Effector memory CD8-positive, alpha-beta T cell (primary cell): Measurements from ENCODE around the gene GABRG1.

Experiments
- ATAC-seq: fragments of 150-1000 bp; cut with Tn5 transposase; replicated peaks from 2 replicates; pipeline ENCODE4 v1.10.0; 2021; ENCODE audit warnings: mild to moderate bottlenecking, moderate library complexity
- DNase-seq, 3 experiments: peaks; one replicate each; pipeline ENCODE4 v3.0.0; 2021
- H3K27ac Mint-ChIP-seq, 2 donors: one replicate each; pipeline ENCODE4 v1.8.0; 2022; ENCODE audit warnings: mild to moderate bottlenecking in 2 of 2, mixed read lengths in 2 of 2, moderate library complexity in 2 of 2
- H3K27me3 Mint-ChIP-seq, 2 donors: one replicate each; pipeline ENCODE4 v1.8.0; 2022; ENCODE audit warnings: mixed read lengths in 2 of 2
- H3K36me3 Mint-ChIP-seq: one replicate; pipeline ENCODE4 v1.8.0; 2022; ENCODE audit warnings: mild to moderate bottlenecking, moderate library complexity, mixed read lengths; ENCODE audit not compliant: insufficient read depth
- H3K4me1 Mint-ChIP-seq, 2 donors: one replicate each; pipeline ENCODE4 v1.8.0; 2022; ENCODE audit warnings: low read depth in 2 of 2, mixed read lengths in 2 of 2
- H3K4me3 Mint-ChIP-seq, 2 donors: one replicate each; pipeline ENCODE4 v1.8.0; 2022; ENCODE audit warnings: mild to moderate bottlenecking in 2 of 2, mixed read lengths in 2 of 2, moderate library complexity in 2 of 2
- H3K9me3 Mint-ChIP-seq, 2 donors: one replicate each; pipeline ENCODE4 v1.8.0; 2022; ENCODE audit warnings: mixed read lengths in 2 of 2
- total RNA-seq, 9 experiments: gene quantifications; one replicate each; lab custom pipeline; 2026; lab: John Stamatoyannopoulos, UW

GABRG1 gene
- 0 to 0.07 (median 0) reads per million in 9 experiments for total RNA-seq

DNA sequence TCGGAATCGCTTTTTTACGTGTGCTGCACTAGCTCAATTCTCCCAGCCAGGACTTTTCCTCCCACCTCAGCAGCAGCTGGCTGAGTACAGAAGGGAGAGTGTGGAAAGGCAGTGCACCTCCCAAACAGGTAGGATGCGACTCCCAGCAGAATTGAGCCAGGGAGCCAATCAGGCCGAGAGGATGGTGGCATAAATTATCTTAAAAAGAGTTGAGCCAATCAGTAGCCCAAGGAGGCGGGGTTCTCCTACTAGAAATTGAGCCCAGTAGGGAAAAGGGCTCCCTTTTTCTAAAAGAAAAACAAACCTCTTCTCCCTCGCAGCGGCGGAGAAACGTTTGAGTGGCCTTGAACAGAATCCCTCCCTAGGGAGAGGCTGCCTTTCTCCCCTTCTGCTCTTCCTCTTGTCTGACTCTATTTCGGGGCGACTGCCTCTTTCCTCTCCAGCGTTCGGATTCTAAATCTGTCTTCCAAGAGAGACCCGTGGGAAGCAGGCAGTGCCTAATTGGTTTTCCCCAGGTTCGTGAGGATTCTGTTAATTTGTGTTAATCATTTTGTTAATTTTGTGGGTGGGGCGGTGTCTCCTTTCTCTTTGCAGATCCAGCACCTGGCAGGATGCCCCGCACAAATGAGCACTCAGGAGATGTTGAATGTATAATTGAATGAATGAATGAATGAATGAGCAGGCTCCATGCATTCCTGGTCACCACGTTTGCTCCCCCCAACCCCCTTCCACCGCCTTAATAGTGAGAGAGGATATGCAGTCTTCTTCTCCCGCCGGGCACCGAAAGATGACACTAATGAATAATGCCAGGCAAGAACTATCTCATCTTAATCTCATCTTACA lies at the start of gene GABRG1:
TSS of gene GABRG1 (minus strand) at position 142 of the 843 bp plus-strand sequence. CDS start at position 1, 141 bp downstream.
- Mint-ChIP-seq H3K27ac (no peak within 1 kb of the TSS), H3K4me3 (no peak within 1 kb of the TSS), H3K4me1 (no peaks in the 10 kb centered on the region), H3K36me3 (no peaks in the 10 kb centered on the region), H3K9me3 (peaks cover 6 to 16% of the 10 kb centered on the region in 2 donors), H3K27me3 (no peaks in the 10 kb centered on the region)
- ATAC-seq (no peak), DNase-seq (no peak)

DNA sequence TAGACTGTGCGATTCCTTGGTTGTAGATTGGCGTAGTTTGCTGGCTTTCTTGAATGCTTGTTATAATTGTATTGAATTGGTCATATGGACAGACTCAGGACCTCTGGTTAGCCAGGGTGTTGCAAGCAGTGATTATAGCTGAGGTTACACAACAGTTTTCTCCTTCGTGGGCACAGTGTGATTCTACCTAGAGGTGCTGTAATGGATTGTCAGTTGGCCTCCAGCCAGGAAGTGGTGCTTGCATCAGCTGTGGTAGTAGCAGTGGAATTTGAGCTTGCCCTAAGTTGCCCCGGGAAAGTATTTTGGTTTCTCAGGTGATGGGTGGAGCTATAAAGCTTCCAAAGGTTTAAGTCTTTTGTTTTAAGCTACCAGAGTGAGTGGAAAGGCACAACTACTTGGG lies 23.1 kb upstream of the GABRG1 start:
- no peaks in the 10 kb centered on the region for H3K27me3 Mint-ChIP-seq
- DNase-seq (no peak), ATAC-seq (no peak)
- H3K27ac Mint-ChIP-seq: no peak overlapping the region
- no peaks in the 10 kb centered on the region for H3K36me3 Mint-ChIP-seq
- no peaks in the 10 kb centered on the region for H3K4me1 Mint-ChIP-seq
- H3K4me3 Mint-ChIP-seq: no peak overlapping the region
- H3K9me3 Mint-ChIP-seq: peaks cover 9 to 19% of the 10 kb centered on the region in 2 donors

DNA sequence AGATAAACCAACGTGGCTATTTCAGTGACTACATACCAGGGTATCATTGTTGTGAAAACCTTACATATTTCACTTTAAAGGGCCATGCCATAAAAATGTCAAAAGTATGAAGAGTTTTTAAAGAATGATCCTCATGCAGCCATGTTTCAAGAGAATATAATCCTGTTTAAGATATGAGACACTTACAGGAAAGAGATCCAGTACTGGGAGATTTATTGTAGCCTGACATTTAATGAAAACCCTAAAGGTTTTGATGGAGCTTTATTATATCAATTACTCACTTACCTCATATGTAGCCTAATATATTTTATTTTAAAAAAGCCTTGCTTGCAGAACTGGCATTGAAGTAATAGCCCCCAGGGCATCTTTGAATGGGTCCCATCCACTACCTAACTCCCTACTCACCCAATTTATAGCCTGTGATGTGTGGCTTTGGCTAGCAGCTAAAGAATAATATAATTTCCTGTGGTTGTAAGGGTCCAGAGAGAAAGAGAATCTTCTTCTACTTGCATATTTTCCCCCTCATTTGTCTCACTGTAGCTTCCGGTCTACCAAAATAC lies 7.7 kb upstream of the GABRG1 start:
- Mint-ChIP-seq H3K9me3 (peaks cover 6 to 10% of the 10 kb centered on the region in 2 donors), H3K36me3 (no peaks in the 10 kb centered on the region), H3K27ac (no peak overlapping the region), H3K27me3 (no peaks in the 10 kb centered on the region), H3K4me3 (no peak overlapping the region), H3K4me1 (no peaks in the 10 kb centered on the region)
- no peak for ATAC-seq
- no peak for DNase-seq

DNA sequence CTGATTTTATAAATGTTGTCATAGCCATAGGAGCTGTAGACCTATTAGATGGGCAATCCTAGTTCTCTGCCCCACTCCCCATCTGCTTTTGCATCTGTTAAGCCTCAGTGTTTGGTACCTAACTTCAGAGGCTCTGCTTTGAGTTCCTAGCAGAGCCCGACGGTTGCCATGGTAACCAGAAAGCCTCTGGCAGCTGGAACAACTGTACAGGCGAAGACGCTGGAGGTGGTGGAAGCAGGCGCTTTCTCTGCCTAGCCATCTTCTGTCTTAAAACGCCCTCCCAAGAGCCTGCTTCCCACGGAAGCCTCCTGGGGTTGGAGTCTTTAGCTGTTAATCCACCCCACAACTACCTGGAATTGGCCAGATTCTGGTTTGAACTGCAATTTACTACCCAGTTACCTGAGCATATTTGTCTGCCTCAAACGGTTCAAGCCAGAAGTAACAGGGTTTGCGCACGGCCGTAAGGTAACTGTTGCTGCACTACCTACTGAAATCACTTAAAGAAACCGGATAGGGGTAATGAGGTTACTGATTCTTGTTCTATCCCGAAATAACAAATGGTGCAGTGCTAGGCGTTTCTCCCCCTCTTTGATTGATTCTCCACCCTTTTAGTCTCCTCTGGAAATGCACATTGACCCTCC lies 1.0 kb upstream of the GABRG1 start:
- ATAC-seq: no peak
- Mint-ChIP-seq H3K36me3 (no peaks in the 10 kb centered on the region), H3K4me1 (no peaks in the 10 kb centered on the region), H3K4me3 (no peak overlapping the region), H3K27me3 (no peaks in the 10 kb centered on the region), H3K9me3 (peaks cover 6 to 17% of the 10 kb centered on the region in 2 donors), H3K27ac (no peak overlapping the region)
- no peak for DNase-seq

DNA sequence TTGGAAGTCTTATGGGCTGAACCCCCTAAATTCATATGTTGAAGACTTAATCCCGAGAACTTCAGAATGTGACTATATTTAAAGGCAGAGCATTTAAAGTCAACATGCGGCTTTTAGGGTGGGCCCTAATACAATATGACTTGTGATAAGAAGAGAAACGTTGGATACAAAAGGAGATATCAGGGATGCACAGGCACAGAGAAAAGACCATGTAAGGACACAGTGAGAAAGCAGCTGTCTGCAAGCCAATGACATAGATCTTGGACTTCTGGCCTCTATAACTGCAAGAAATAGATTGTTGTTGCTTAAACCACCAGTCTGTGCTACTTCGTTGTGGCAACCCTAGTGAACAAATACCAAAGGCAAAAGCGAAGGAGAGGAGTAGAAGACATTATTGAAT lies 42.2 kb downstream of the GABRG1 start:
- Mint-ChIP-seq H3K9me3 (peaks cover 8 to 16% of the 10 kb centered on the region in 2 donors), H3K27ac (no peak overlapping the region), H3K27me3 (no peaks in the 10 kb centered on the region), H3K36me3 (no peaks in the 10 kb centered on the region), H3K4me1 (no peaks in the 10 kb centered on the region), H3K4me3 (no peak overlapping the region)
- no peak for ATAC-seq
- no peak for DNase-seq

DNA sequence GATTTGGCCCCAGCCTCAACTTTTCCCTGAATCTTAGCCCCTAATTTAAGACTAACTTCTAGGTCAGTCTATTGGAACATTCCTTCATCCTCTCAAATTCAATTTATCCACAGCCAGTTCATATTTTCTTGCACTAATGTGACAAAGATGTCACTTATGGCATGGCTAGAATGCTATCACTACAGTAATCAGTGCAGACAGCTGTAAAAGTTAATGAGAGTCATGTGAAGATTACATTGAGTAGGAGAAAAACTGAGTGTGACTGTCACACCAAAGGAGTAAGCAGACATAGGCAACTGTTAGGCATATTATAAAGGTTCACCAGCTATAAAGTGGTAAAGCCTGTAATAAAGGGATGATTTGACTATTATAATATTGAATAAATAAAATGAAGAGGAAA lies 42.6 kb downstream of the GABRG1 start:
- ATAC-seq: no peak
- no peaks in the 10 kb centered on the region for H3K27me3 Mint-ChIP-seq
- H3K27ac Mint-ChIP-seq: no peak overlapping the region
- no peaks in the 10 kb centered on the region for H3K4me1 Mint-ChIP-seq
- H3K36me3 Mint-ChIP-seq: no peaks in the 10 kb centered on the region
- no peak overlapping the region for H3K4me3 Mint-ChIP-seq
- peaks cover 8 to 16% of the 10 kb centered on the region in 2 donors for H3K9me3 Mint-ChIP-seq
- DNase-seq: no peak

DNA sequence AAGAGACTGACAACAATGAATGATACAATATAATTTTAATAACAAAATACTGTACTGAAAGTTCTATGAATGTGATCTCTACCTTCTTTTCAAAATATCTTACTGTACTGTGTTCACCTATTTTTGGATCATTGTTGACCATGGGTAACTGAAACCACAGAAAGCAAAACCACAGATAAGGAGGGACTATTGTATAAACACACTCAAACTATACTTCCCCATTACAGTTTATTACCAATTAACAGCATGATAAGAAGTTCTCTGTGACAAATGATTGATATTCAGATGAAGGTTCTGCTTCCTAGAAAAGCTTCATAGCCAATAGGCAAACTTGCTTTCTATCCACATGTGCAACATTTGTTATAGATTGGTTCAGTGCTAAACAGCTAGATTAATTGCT lies 50.1 kb downstream of the GABRG1 start:
- H3K27me3 Mint-ChIP-seq: no peaks in the 10 kb centered on the region
- H3K9me3 Mint-ChIP-seq: peaks cover 2 to 7% of the 10 kb centered on the region in 2 donors
- H3K4me1 Mint-ChIP-seq: no peaks in the 10 kb centered on the region
- no peaks in the 10 kb centered on the region for H3K36me3 Mint-ChIP-seq
- no peak overlapping the region for H3K27ac Mint-ChIP-seq
- H3K4me3 Mint-ChIP-seq: no peak overlapping the region
- no peak for DNase-seq
- no peak for ATAC-seq

DNA sequence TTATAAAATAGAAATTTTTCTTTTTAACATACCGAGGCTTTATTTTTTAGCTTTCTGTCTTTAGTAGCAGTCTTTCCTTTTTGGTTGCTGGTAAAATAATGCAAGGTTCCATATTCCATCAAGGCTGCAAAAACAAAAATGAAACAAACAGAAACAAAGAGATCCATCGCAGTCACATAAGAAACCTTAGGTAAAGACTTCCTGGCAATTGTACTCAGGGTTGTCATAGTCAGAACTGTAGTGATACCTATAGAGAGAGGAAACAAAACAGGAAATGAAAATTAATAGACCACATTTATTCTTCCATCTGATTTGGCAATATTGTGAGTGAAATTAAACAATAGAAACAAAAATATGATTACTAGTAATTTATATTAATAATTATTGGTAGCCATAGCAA lies 72.5 kb downstream of the GABRG1 start:
- ATAC-seq (no peak), DNase-seq (no peak)
- Mint-ChIP-seq H3K27me3 (no peaks in the 10 kb centered on the region), H3K36me3 (peaks cover 4% of the 10 kb centered on the region), H3K4me1 (no peaks in the 10 kb centered on the region), H3K9me3 (peaks cover under 1 to 15% of the 10 kb centered on the region in 2 donors), H3K4me3 (no peak overlapping the region), H3K27ac (no peak overlapping the region)

DNA sequence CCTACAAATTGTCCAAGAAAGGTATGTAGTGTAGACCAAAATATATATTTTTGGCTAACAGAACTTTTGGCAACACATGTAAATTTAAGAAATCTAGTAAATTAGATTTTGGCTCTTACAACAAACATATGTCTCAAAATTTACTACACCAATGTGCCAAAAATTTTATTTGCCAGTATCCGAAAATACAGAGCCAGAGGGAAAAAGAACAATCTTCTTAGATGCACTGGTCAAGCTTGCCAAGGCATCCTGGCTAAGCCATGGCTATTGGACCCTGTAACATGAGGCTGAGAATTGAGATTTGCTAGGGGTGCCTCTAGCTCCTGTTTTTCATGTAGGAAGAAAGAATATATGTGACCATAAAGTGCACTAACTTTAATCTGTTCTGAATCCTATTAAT lies 91.8 kb downstream of the GABRG1 start:
- H3K27ac Mint-ChIP-seq: no peak overlapping the region
- no peaks in the 10 kb centered on the region for H3K36me3 Mint-ChIP-seq
- DNase-seq: no peak
- no peak for ATAC-seq
- H3K4me1 Mint-ChIP-seq: no peaks in the 10 kb centered on the region
- H3K9me3 Mint-ChIP-seq: peaks cover 21% of the 10 kb centered on the region in 2 donors
- no peak overlapping the region for H3K4me3 Mint-ChIP-seq
- no peaks in the 10 kb centered on the region for H3K27me3 Mint-ChIP-seq

DNA sequence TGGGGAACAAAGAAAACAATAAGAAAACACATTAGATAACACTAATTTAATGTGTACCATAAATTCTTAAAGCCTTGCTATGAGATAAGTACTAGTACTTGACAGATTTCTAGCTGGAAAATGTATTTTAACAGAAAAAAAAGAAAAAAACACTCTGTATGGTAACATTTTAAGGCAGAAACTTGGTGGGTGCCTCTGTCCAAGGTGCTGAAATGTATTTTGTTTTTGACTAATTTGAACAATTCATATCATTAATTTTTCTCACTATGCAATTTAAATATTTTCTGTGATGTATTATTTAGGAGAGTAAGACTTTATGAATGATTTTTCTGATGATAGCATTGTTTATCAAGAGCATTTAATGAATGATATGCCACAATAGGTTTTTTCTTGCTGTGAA lies 107.5 kb downstream of the GABRG1 start:
- Mint-ChIP-seq H3K36me3 (no peaks in the 10 kb centered on the region), H3K9me3 (peaks cover 4 to 19% of the 10 kb centered on the region in 2 donors), H3K4me1 (no peaks in the 10 kb centered on the region), H3K27me3 (no peaks in the 10 kb centered on the region), H3K27ac (no peak overlapping the region), H3K4me3 (no peak overlapping the region)
- ATAC-seq (no peak), DNase-seq (no peak)

DNA sequence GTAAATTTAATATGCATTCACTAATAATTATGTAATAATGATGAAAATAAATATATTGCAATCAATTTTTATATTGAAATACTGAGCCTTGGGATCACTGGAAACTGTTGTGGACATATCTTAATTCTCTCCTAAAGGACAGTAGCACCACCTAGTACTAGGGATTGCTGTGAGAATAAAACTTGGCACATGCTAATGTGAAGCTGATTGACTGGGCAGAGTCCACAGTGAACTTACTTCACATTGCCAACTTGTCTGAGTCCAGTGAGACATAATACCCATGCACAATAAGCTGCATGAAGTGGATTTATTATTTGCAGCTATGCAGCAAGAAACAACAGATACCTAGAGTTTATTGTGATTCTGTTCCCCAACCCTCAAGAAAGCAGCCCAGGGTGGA lies 131.1 kb downstream of the GABRG1 start:
- Mint-ChIP-seq H3K36me3 (no peaks in the 10 kb centered on the region), H3K4me1 (no peaks in the 10 kb centered on the region), H3K4me3 (no peak overlapping the region), H3K27ac (no peak overlapping the region), H3K27me3 (no peaks in the 10 kb centered on the region), H3K9me3 (peaks cover 0 to 6% of the 10 kb centered on the region in 2 donors)
- DNase-seq (no peak), ATAC-seq (no peak)

DNA sequence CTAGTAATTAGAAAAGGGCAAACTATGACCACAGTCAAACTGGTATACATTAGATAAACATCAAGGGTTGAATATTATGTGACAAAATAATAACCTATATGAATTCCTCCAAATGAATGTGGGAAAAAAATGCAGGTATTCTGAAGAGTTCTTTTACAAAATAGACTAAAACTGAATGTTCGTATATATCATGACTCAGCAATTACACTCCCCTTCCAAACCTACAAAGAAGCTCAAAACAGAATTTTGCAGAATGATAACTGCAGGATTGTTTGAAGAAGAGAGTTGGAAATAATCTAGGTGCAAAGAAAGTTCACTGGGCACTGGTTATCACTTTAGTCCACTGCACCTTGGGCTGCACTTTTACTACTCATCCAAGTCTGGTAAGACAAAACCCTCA lies 134.1 kb downstream of the GABRG1 start:
- no peak for DNase-seq
- Mint-ChIP-seq H3K9me3 (peaks cover 0 to 3% of the 10 kb centered on the region in 2 donors), H3K27ac (no peak overlapping the region), H3K4me1 (no peaks in the 10 kb centered on the region), H3K36me3 (no peaks in the 10 kb centered on the region), H3K27me3 (no peaks in the 10 kb centered on the region), H3K4me3 (no peak overlapping the region)
- no peak for ATAC-seq

DNA sequence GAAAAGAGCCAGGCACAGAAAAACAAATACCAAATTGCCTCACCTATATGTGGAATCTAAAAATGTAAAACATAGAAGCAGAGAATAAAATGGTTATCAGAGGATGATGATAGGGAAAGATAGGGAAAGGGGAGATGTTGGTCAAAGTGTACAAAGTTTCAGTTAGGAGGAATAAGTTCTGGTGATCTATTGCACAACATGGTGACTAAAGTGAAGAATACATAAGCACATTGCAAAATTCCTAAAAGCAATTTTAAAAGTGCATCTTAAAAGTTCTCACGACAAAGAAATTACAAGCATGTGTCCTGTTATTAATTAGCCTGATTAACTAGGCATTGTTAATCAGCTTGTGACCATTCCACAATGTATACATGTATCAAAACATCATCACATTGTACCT lies 136.0 kb downstream of the GABRG1 start:
- H3K4me1 Mint-ChIP-seq: no peaks in the 10 kb centered on the region
- ATAC-seq (no peak), DNase-seq (no peak)
- no peaks in the 10 kb centered on the region for H3K36me3 Mint-ChIP-seq
- peaks cover 5 to 11% of the 10 kb centered on the region in 2 donors for H3K9me3 Mint-ChIP-seq
- no peak overlapping the region for H3K27ac Mint-ChIP-seq
- H3K4me3 Mint-ChIP-seq: no peak overlapping the region
- no peaks in the 10 kb centered on the region for H3K27me3 Mint-ChIP-seq
